Activated CD8-positive, alpha-beta T cell treated with anti-CD3 and anti-CD28 coated beads, Interleukin-2, amount 10 ng/mL, durations not matched to agents 7 days and 5 days (primary cell): Measurements from ENCODE around the gene DLST. TPM values are rescaled to one million over a fixed set of nuclear protein-coding genes. Genes with fewer than 3 reads are reported as not detected.

Experiments used
- ATAC-seq: fragments of 150-1000 bp; cut with Tn5 transposase; one replicate; pipeline ENCODE4 v1.10.0; 2021; ENCODE audit warnings: moderate library complexity
- CTCF ChIA-PET: fragments of 350-600 bp; sonication (Branson Sonifier 250); formaldehyde crosslinking; loops from one replicate; lab custom pipeline; 2021; ENCODE audit warnings: antibody characterized with exemption; lab: Charles Lee
- POLR2A ChIA-PET: fragments of 350-600 bp; sonication (Branson Sonifier 250); formaldehyde crosslinking; loops from one replicate; lab custom pipeline; 2021; ENCODE audit warnings: antibody characterized with exemption; lab: Charles Lee
- DNase-seq: peaks from one replicate; pipeline ENCODE4 v3.0.0-alpha.2; 2020
- H3K27ac Mint-ChIP-seq: one replicate; pipeline ENCODE4 v1.8.0; 2021; ENCODE audit warnings: mild to moderate bottlenecking, mixed read lengths
- H3K27me3 Mint-ChIP-seq: one replicate; pipeline ENCODE4 v1.8.0; 2021; ENCODE audit warnings: low read depth, mixed read lengths
- H3K36me3 Mint-ChIP-seq: one replicate; pipeline ENCODE4 v1.8.0; 2021; ENCODE audit warnings: low read depth, mixed read lengths
- H3K4me1 Mint-ChIP-seq: one replicate; pipeline ENCODE4 v1.8.0; 2021; ENCODE audit warnings: low read depth, mixed read lengths
- H3K4me3 Mint-ChIP-seq: one replicate; pipeline ENCODE4 v1.8.0; 2021; ENCODE audit warnings: mild to moderate bottlenecking, mixed read lengths
- H3K9me3 Mint-ChIP-seq: one replicate; pipeline ENCODE4 v1.8.0; 2022; ENCODE audit warnings: mixed read lengths; ENCODE audit not compliant: insufficient read depth
- total RNA-seq, 2 experiments: library from RNA; stranded (reverse); gene quantifications; one replicate each; pipeline ENCODE4 v1.2.3, GENCODE V29; 2021

DLST gene
- total RNA-seq, 2 experiments from 2014 or later = 106 to 108 TPM

DNA sequence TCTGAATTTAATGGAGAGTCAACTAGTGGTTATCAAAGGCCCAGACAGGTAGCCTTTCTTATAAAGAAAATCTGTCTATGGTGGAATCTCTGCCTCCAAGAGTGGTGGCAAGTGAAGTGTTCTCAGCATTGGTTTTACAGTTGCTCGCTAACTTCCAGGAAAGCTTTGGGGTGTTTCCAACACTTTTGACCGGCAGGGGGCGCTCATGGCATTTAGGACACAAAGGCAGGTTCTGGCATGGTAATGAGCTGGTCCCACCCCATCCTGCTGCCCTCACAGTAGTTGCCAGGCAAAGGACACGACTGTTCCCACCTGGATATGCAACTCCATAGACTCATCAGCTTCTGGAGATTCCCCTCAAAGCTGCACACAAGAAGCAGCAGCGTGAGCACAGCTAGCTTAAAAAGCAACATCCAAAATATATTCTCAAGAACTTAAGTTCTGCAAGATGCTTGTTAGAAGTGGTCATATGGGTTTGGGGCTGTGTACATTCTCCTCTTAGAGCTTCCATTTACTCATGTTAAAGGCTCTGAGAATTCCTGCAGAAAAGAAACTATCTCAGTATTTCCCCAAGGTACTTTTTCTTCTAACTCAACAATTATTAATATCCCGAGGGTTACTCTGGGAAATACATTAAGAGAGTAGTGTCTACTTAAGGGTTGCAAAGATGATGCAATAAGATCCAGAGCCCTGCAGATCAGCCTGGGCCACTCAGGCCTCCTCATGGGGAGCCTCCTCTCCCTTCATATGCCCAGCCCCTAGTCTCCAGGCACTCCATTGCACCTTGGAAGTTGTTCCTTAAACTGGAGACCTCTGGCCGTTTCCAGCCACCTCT lies 20.6 kb upstream of the DLST start:
- H3K36me3 Mint-ChIP-seq = no peaks in the 10 kb centered on the region
- H3K9me3 Mint-ChIP-seq = no peaks in the 10 kb centered on the region
- ChIA-PET POLR2A (interaction anchor here (0.6 to 5.8 kb wide), 7 partner anchors 12 to 433 kb away, joined by 3 to 31 read pairs (median 3); partner anchors contain the start of genes DLST and PROX2), CTCF (interaction anchor here (0.7 to 15.6 kb wide), 64 partner anchors 11 to 441 kb away, joined by 3 to 552 read pairs (median 4); partner anchors contain the start of genes ACYP1, DLST, EIF2B2 and NEK9)
- H3K27me3 Mint-ChIP-seq = no peaks in the 10 kb centered on the region
- no peak overlapping the region for H3K4me3 Mint-ChIP-seq
- H3K4me1 Mint-ChIP-seq = peaks cover 11% of the 10 kb centered on the region
- H3K27ac Mint-ChIP-seq = no peak overlapping the region
- peak; percentile 87 for ATAC-seq
- DNase-seq = peak; percentile 94

DNA sequence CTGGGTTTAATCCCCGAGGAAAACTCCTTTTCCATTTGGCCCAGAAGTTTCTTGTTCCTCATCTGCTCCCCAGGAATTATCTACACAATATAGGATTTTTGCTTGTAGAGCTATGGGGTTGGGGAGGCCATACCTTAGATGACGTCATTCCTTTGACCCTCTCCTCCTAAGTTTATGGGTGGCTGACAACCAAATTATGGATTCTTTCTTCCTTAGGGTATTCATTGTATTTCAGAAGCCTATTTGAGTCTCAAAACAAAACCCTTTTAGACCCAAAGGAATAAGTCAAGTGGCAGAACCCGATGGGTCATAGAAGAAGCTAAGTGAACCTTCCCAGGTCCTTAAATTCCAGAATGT lies 20.0 kb upstream of the DLST start:
- POLR2A ChIA-PET = interaction anchor here (1.1 to 5.8 kb wide), 3 partner anchors 10 to 43 kb away, joined by 5 to 31 read pairs (median 17); partner anchors contain the start of gene DLST
- DNase-seq (no peak), ATAC-seq (no peak)
- no peak overlapping the region for H3K27ac Mint-ChIP-seq
- H3K36me3 Mint-ChIP-seq = no peaks in the 10 kb centered on the region
- no peaks in the 10 kb centered on the region for H3K9me3 Mint-ChIP-seq
- H3K4me3 Mint-ChIP-seq = no peak overlapping the region
- H3K27me3 Mint-ChIP-seq = no peaks in the 10 kb centered on the region
- CTCF ChIA-PET = interaction anchor here (0.7 to 15.6 kb wide), 40 partner anchors 10 to 441 kb away, joined by 3 to 552 read pairs (median 5); partner anchors contain the start of genes ACYP1, DLST, EIF2B2 and NEK9
- H3K4me1 Mint-ChIP-seq = peaks cover 17% of the 10 kb centered on the region

DNA sequence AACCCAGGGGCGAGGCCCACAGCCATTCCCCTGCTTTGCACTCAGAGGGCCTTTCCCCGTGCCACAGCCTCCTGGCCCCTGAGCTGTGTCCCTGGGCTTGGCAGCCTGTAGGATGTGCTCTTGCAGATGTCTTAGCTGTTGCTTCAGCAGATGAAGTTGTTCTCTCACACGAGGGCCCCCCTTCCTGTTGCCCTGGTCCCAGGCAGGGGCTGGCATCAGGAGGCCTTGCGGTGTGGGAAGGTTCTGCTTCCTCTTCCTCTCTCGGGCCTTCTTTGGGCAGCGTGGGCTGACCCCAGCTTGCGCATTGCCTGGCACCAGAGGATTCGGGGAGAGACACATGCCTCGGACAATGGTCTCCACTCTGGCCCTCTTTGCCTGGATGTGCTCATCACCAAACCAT lies 18.4 kb upstream of the DLST start:
- Mint-ChIP-seq H3K27me3 (no peaks in the 10 kb centered on the region), H3K4me1 (peaks cover 31% of the 10 kb centered on the region), H3K4me3 (no peak overlapping the region), H3K36me3 (no peaks in the 10 kb centered on the region), H3K27ac (no peak overlapping the region), H3K9me3 (no peaks in the 10 kb centered on the region)
- POLR2A ChIA-PET = interaction anchor here (1.8 to 5.8 kb wide), 3 partner anchors 13 to 19 kb away, joined by 6 to 31 read pairs (median 7); partner anchors contain the start of genes DLST and PROX2
- CTCF ChIA-PET = interaction anchor here (1.0 to 15.6 kb wide), 10 partner anchors 8 to 226 kb away, joined by 3 to 552 read pairs (median 46); partner anchors contain the start of genes DLST and PROX2
- ATAC-seq (no peak), DNase-seq (no peak)

DNA sequence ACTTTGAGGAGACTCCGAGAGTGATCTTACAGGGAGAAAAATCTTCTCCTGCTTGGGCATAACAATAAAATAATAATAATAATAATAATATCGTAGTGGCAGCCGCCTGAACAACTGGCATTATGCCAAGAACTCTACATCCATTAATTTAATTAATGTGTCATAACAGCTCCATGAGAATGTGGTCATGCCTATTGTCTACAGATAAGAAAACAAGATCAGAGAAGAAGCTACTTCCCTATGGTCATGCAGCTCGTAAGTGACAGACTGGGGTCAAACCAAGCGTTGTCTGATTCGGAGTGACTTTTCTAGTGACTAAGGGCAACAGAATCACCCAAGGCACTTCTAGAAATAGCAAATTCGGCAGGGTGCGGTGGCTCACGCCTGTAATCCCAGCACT lies 17.5 kb upstream of the DLST start:
- ChIA-PET CTCF (interaction anchor here (1.3 to 15.6 kb wide), 7 partner anchors 8 to 225 kb away, joined by 3 to 552 read pairs (median 86); partner anchors contain the start of genes DLST and PROX2), POLR2A (interaction anchor here (1.8 to 5.8 kb wide), 3 partner anchors 12 to 18 kb away, joined by 6 to 31 read pairs (median 7); partner anchors contain the start of genes DLST and PROX2)
- no peak for DNase-seq
- no peaks in the 10 kb centered on the region for H3K9me3 Mint-ChIP-seq
- H3K27me3 Mint-ChIP-seq = no peaks in the 10 kb centered on the region
- ATAC-seq = no peak
- no peaks in the 10 kb centered on the region for H3K36me3 Mint-ChIP-seq
- H3K4me1 Mint-ChIP-seq = peaks cover 37% of the 10 kb centered on the region
- H3K27ac Mint-ChIP-seq = no peak overlapping the region
- no peak overlapping the region for H3K4me3 Mint-ChIP-seq

DNA sequence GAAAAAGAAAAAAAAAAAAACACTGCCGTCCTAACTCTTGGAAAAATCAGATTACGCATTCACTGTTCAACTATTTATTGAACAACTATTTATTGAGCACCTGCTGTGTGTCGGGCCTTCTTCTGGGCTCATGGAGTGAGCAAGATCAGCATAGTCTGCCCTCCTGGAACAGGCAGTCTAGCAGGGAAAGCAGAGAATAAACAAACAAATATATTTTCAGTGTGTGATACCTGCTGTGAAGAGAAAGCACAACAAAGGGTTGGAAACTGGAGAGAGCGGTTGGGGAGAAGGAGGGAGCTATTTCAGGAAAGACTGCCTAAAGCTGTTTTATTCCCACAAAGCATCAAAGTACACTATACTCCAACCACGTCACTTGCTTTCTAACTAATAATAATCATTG lies 16.6 kb upstream of the DLST start:
- peaks cover 37% of the 10 kb centered on the region for H3K4me1 Mint-ChIP-seq
- POLR2A ChIA-PET = interaction anchor here (5.8 kb wide), 1 partner anchor 17 kb away, joined by 31 read pairs; the partner anchor contains the start of gene DLST
- no peak for DNase-seq
- peak overlapping the region; percentile 30 for H3K27ac Mint-ChIP-seq
- CTCF ChIA-PET = interaction anchor here (1.3 to 15.6 kb wide), 4 partner anchors 16 to 257 kb away, joined by 3 to 552 read pairs (median 44); no protein-coding TSS in a partner anchor
- no peaks in the 10 kb centered on the region for H3K27me3 Mint-ChIP-seq
- no peak for ATAC-seq
- H3K36me3 Mint-ChIP-seq = no peaks in the 10 kb centered on the region
- no peaks in the 10 kb centered on the region for H3K9me3 Mint-ChIP-seq
- H3K4me3 Mint-ChIP-seq = no peak overlapping the region

DNA sequence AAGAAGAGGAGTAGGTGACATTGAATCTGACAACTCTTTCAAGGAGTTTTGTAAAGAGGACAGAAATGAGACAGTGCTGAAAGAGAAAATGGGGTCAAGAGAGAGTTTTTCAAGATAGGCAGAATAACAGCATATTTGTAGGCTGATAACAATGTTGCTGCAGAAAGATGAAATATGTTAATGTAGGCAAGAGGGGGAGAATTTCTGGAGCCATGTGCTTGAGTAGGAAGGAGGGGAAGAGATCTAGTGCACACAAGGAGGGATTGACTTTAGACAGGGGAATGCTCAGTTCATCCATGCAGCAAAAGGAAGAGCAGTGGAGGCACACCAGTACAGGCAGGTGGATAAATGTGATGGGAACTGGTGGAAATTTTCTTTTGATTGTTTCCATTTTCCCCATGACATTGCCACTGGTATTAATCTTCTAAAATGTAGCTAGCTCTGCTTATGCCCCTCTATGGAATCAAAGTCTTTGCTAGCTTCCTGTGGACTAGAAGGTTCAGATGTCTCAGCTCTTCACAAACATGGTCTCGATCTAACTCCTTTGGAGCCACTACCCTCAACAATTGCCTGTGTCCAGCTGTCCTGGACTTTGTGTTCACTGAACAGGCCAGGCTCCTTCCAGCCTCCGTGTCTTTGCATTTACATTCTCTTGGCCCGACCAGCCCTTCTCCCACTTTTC lies 14.9 kb upstream of the DLST start:
- H3K27ac Mint-ChIP-seq = peak overlapping the region; percentile 86
- no peak for ATAC-seq
- no peaks in the 10 kb centered on the region for H3K27me3 Mint-ChIP-seq
- ChIA-PET POLR2A (interaction anchor here (0.9 to 2.4 kb wide), 4 partner anchors 10 to 15 kb away, joined by 4 to 41 read pairs (median 8); partner anchors contain the start of genes DLST and PROX2), CTCF (interaction anchor here (0.8 to 10.6 kb wide), 13 partner anchors 7 to 258 kb away, joined by 3 to 155 read pairs (median 7); partner anchors contain the start of genes ACYP1, DLST and PROX2)
- H3K4me1 Mint-ChIP-seq = peaks cover 33% of the 10 kb centered on the region
- no peak for DNase-seq
- H3K36me3 Mint-ChIP-seq = no peaks in the 10 kb centered on the region
- no peak overlapping the region for H3K4me3 Mint-ChIP-seq
- H3K9me3 Mint-ChIP-seq = no peaks in the 10 kb centered on the region

DNA sequence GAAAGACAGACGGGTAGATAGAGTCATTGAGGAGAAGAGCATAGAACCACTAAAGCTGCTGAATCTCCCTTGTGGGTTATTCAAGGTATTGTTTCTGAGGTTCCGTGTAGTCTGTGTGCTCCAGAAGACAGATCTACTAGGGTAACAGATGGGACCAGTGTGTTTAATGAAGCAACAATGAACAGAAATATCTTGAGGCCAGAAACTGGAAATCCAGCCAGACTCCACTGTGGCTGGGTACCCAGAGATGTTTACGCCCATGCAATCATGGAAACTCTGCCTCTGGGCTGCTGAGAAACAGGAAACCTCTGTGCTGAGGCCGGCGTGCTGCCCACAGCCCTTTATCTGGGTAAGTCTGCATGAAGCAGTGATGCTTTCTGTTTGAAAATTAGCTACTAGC lies 14.0 kb upstream of the DLST start:
- CTCF ChIA-PET = interaction anchor here (1.1 to 10.6 kb wide), 10 partner anchors 8 to 259 kb away, joined by 3 to 155 read pairs (median 10); partner anchors contain the start of genes DLST and PROX2
- H3K4me1 Mint-ChIP-seq = peaks cover 33% of the 10 kb centered on the region
- ATAC-seq (peak; percentile 97), DNase-seq (peak; percentile 86)
- POLR2A ChIA-PET = interaction anchor here (0.7 to 2.4 kb wide), 4 partner anchors 9 to 221 kb away, joined by 3 to 41 read pairs (median 7); partner anchors contain the start of genes DLST and PROX2
- peak overlapping the region; percentile 86 for H3K27ac Mint-ChIP-seq
- H3K27me3 Mint-ChIP-seq = no peaks in the 10 kb centered on the region
- H3K36me3 Mint-ChIP-seq = no peaks in the 10 kb centered on the region
- peak overlapping the region; percentile 46 for H3K4me3 Mint-ChIP-seq
- no peaks in the 10 kb centered on the region for H3K9me3 Mint-ChIP-seq

DNA sequence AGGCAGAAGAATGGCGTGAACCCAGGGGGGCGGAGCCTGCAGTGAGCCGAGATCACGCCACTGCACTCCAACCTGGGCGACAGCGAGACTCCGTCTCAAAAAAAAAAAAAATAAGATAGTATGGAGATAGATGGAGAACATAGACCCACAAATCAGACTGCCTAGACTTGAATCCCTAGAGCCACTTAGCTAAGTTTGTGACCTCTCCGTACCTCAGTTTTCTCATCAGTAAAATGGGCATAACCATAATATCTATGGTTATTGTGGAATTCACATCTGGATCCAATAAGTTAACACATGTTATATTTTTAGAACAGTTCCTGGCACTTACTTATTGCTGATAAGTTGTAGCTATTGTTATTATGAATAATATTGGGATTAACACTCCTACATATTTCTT lies 13.0 kb upstream of the DLST start:
- Mint-ChIP-seq H3K4me3 (no peak overlapping the region), H3K27ac (no peak overlapping the region), H3K4me1 (peaks cover 28% of the 10 kb centered on the region), H3K27me3 (no peaks in the 10 kb centered on the region), H3K9me3 (no peaks in the 10 kb centered on the region), H3K36me3 (no peaks in the 10 kb centered on the region)
- CTCF ChIA-PET = interaction anchor here (1.1 to 10.6 kb wide), 6 partner anchors 9 to 260 kb away, joined by 4 to 155 read pairs (median 36); partner anchors contain the start of genes DLST and PROX2
- ATAC-seq (no peak), DNase-seq (no peak)
- POLR2A ChIA-PET = interaction anchor here (2.4 kb wide), 1 partner anchor 14 kb away, joined by 41 read pairs; the partner anchor contains the start of gene DLST

DNA sequence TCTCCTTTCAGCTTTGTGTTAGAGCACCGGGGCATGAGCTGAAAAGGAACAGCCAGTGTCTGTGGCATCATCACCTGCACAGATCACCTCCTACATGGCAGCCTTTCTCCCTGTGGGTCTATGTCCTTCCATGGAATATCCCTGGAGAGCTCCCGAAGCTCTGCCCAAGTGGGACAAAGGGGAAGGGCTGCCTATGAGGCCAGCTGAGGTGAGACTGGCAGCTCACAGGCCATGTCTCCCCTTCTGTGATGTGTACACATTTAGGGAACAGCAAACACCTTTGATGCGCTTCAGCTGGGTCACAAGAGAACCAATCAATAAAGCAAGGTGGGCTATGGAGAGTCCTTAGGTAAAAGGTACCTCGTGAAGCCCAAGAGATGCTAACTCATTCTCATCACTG lies 9.9 kb upstream of the DLST start:
- Mint-ChIP-seq H3K36me3 (no peaks in the 10 kb centered on the region), H3K4me3 (no peak overlapping the region), H3K27ac (no peak overlapping the region), H3K27me3 (no peaks in the 10 kb centered on the region), H3K4me1 (peaks cover 39% of the 10 kb centered on the region), H3K9me3 (no peaks in the 10 kb centered on the region)
- ChIA-PET POLR2A (interaction anchor here (1.0 to 3.9 kb wide), 3 partner anchors 9 to 34 kb away, joined by 4 to 15 read pairs (median 5); no protein-coding TSS in a partner anchor), CTCF (interaction anchor here (1.0 to 10.6 kb wide), 6 partner anchors 9 to 34 kb away, joined by 4 to 155 read pairs (median 6); no protein-coding TSS in a partner anchor)
- no peak for ATAC-seq
- no peak for DNase-seq

DNA sequence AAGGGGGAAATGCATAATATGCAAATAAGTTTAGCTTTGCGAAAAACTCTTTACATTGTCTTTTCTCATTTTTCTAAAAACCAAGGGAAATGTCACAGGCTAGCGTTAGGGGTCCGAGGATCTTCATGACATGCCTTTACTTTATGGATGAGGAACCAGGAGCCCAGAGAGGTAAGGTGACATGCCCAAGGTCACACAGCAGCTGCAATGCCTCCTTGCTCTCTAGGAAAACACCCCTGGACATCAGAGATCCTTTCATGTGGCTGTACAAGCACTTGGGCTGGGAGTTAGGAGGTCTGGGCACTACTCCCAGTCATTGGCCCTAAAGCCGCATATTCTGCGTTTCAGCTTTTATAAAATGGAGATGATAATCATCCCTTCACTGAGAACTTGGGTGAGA lies 6.5 kb upstream of the DLST start:
- ATAC-seq (no peak), DNase-seq (no peak)
- Mint-ChIP-seq H3K27me3 (no peaks in the 10 kb centered on the region), H3K4me3 (peak overlapping the region; percentile 37), H3K27ac (peak overlapping the region; percentile 82), H3K36me3 (no peaks in the 10 kb centered on the region), H3K9me3 (no peaks in the 10 kb centered on the region), H3K4me1 (peaks cover 28% of the 10 kb centered on the region)
- ChIA-PET POLR2A (interaction anchor here (0.6 to 1.9 kb wide), 3 partner anchors 12 to 19 kb away, joined by 3 to 7 read pairs (median 5); no protein-coding TSS in a partner anchor), CTCF (interaction anchor here (0.7 to 10.6 kb wide), 4 partner anchors 15 to 213 kb away, joined by 4 to 155 read pairs (median 66); no protein-coding TSS in a partner anchor)
